ACC112 (cell line): ENCODE results near the gene OR9K2.

Experiments used
- H2AFZ ChIP-seq: fragments of 200-600 bp; sonication (generic); one replicate; pipeline ENCODE4 v1.6.0; 2017; ENCODE audit warnings: antibody characterized with exemption, low read length; ENCODE audit not compliant: unreplicated experiment
- H3K27ac ChIP-seq: fragments of 200-600 bp; sonication (generic); 2 replicates; pipeline ENCODE4 v1.5.1; 2014; ENCODE audit warnings: low read depth, mild to moderate bottlenecking, antibody characterized with exemption, low read length, moderate library complexity
- H3K27me3 ChIP-seq: fragments of 200-600 bp; sonication (generic); 2 replicates; pipeline ENCODE4 v1.6.1; 2014; ENCODE audit warnings: mild to moderate bottlenecking, antibody characterized with exemption, low read length, moderate library complexity, mixed read lengths; ENCODE audit not compliant: insufficient read depth
- H3K36me3 ChIP-seq: fragments of 200-600 bp; sonication (generic); 2 replicates; pipeline ENCODE4 v1.6.1; 2016; ENCODE audit warnings: mild to moderate bottlenecking, antibody characterized with exemption, low read length, moderate library complexity, mixed read lengths; ENCODE audit not compliant: insufficient read depth
- H3K4me1 ChIP-seq: fragments of 200-600 bp; sonication (generic); one replicate; pipeline ENCODE4 v1.6.1; 2016; ENCODE audit warnings: low read length, mixed read lengths; ENCODE audit not compliant: insufficient read depth, unreplicated experiment, control insufficient read depth
- H3K4me3 ChIP-seq: fragments of 200-600 bp; sonication (generic); 2 replicates; pipeline ENCODE4 v1.5.1; 2014; ENCODE audit warnings: mild to moderate bottlenecking, low read depth, low read length
- H3K79me2 ChIP-seq: fragments of 200-600 bp; sonication (generic); one replicate; pipeline ENCODE4 v1.6.0; 2016; ENCODE audit warnings: low read length; ENCODE audit not compliant: control insufficient read depth, unreplicated experiment, insufficient read depth

Gene OR9K2

DNA sequence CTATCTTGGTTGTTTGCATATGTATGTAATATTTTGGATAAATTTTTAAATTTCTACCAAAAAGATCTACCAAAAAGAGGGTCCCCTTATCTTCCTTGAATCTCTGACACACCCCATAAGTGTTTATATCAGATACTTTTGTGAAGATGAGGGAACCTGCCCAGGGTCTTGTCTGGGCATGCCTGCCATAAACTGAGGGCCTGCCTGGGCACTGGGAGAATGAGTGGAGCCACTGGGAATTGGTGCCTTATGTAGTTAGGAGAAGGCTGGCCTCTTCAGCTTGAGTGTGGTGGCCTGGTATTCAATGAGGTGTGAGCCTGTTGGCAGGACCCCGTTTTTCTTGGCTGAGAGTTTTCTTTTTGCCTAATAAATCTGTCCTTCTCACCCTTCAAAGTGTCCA lies 46.5 kb downstream of the OR9K2 start:
- no peak overlapping the region for H3K27ac ChIP-seq
- H3K79me2 ChIP-seq = no peaks in the 10 kb centered on the region
- H3K36me3 ChIP-seq = no peaks in the 10 kb centered on the region
- no peak overlapping the region for H2AFZ ChIP-seq
- H3K4me1 ChIP-seq = no peaks in the 10 kb centered on the region
- peaks cover 6% of the 10 kb centered on the region; the same call in 1 of the 2 replicates for H3K27me3 ChIP-seq
- no peak overlapping the region for H3K4me3 ChIP-seq

DNA sequence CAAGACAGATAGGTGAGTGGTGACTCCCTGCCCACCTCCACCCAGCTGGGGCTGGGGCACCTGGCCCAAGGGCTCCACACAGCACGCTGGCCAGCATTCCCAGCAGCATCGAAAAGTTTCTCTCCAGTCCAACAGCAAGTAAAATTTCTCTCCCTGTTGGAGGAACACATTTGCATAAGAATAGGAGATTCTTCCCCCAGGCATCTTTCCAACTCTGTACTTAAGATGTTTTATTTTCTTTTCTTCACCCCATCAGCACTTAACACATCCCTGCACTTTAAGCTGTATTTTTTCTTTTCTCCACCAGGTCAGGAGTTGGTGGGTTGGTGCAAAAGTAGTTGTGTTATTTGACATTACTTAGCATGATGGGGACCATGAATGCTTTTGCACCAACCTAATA lies 47.2 kb downstream of the OR9K2 start:
- no peaks in the 10 kb centered on the region for H3K4me1 ChIP-seq
- no peaks in the 10 kb centered on the region for H3K79me2 ChIP-seq
- no peak overlapping the region for H3K27ac ChIP-seq
- H2AFZ ChIP-seq = no peak overlapping the region
- H3K4me3 ChIP-seq = no peak overlapping the region
- H3K36me3 ChIP-seq = no peaks in the 10 kb centered on the region
- peaks cover 12% of the 10 kb centered on the region; the same call in 1 of the 2 replicates for H3K27me3 ChIP-seq
